Caco-2 (cell line): ENCODE data around the gene PLEKHG3. TPM values are rescaled to one million over a fixed set of nuclear protein-coding genes. Genes with fewer than 3 reads are reported as not detected.

Source experiments
- BruUV-seq: library from RNA; stranded (reverse); fragments of 400-500 nt; replicated peaks from 2 replicates; lab custom pipeline; 2021; lab: Mats Ljungman, UMichigan
- CTCF ChIA-PET: fragments of 300-600 bp; sonication (Branson Sonifier 250); formaldehyde crosslinking; loops from one replicate; lab custom pipeline; 2022; ENCODE audit warnings: antibody characterized with exemption; lab: Charles Lee
- POLR2A ChIA-PET: fragments of 300-600 bp; sonication (Branson Sonifier 250); formaldehyde crosslinking; loops from one replicate; lab custom pipeline; 2022; ENCODE audit warnings: antibody characterized with exemption; lab: Charles Lee
- DNase-seq, 2 experiments: peaks; one replicate each; pipeline versions ENCODE4 v3.0.0 to v3.0.0-alpha.2; 2020 to 2022
- H3K27me3 ChIP-seq: replicated peaks from 2 replicates; pipeline ENCODE4 v1.6.0; 2011; ENCODE audit warnings: low read length; ENCODE audit not compliant: control insufficient read depth, insufficient read depth
- H3K36me3 ChIP-seq: 2 replicates; pipeline ENCODE4 v1.5.1; 2011; ENCODE audit warnings: low read length; ENCODE audit not compliant: control insufficient read depth, insufficient read depth
- H3K4me1 ChIP-seq: fragments of 250-450 bp; sonication (Bioruptor Pico); 2 replicates; pipeline ENCODE4 v1.5.1; 2020; ENCODE audit warnings: mild to moderate bottlenecking
- H3K4me3 ChIP-seq: 2 replicates; pipeline ENCODE4 v1.5.1; 2011; ENCODE audit warnings: low read depth, mild to moderate bottlenecking, control low read depth, low read length
- H3K9me3 ChIP-seq: fragments of 250-450 bp; sonication (Bioruptor Pico); 2 replicates; pipeline ENCODE4 v1.5.1; 2020; ENCODE audit warnings: mild to moderate bottlenecking, moderate library complexity
- H3K27ac Mint-ChIP-seq: one replicate; pipeline ENCODE4 v1.8.0; 2022; ENCODE audit warnings: mixed read lengths; ENCODE audit not compliant: unreplicated experiment
- H3K27me3 Mint-ChIP-seq: one replicate; pipeline ENCODE4 v1.8.0; 2022; ENCODE audit warnings: mixed read lengths; ENCODE audit not compliant: insufficient read depth, unreplicated experiment
- H3K36me3 Mint-ChIP-seq: one replicate; pipeline ENCODE4 v1.8.0; 2022; ENCODE audit warnings: mild to moderate bottlenecking, mixed read lengths; ENCODE audit not compliant: insufficient read depth, unreplicated experiment
- H3K4me1 Mint-ChIP-seq: one replicate; pipeline ENCODE4 v1.8.0; 2022; ENCODE audit warnings: low read depth, mixed read lengths; ENCODE audit not compliant: unreplicated experiment
- H3K4me3 Mint-ChIP-seq: one replicate; pipeline ENCODE4 v1.8.0; 2022; ENCODE audit warnings: mild to moderate bottlenecking, moderate library complexity, mixed read lengths; ENCODE audit not compliant: unreplicated experiment
- H3K9me3 Mint-ChIP-seq: one replicate; pipeline ENCODE4 v1.8.0; 2022; ENCODE audit warnings: mixed read lengths; ENCODE audit not compliant: unreplicated experiment
- intact Hi-C: fragments of 100-400 bp; cut with micrococcal nuclease; formaldehyde crosslinking; loops from one replicate; pipeline ENCODE4 v1.10.0; 2022; ENCODE audit not compliant: unreplicated experiment
- total RNA-seq: library from RNA; stranded (reverse); gene quantifications from 2 replicates; pipeline ENCODE4 v1.2.3, GENCODE V29; 2022
- TF ChIP-seq, protein P1 (sequence below), 2 experiments: fragments of 200-600 bp in 1 of 2; IDR thresholded peaks; 1 replicate in 1 of 2; 2 replicates in 1 of 2; pipeline versions ENCODE4 v1.5.1 to v1.8.0; 2011 to 2022; ENCODE audit warnings: antibody characterized with exemption in 1 of 2, control low read depth in 1 of 2, inconsistent platforms in 1 of 2, low read depth in 1 of 2, low read length in 1 of 2, mild to moderate bottlenecking in 1 of 2, moderate library complexity in 1 of 2; ENCODE audit not compliant: insufficient read depth in 1 of 2, severe bottlenecking in 1 of 2, unreplicated experiment in 1 of 2

PLEKHG3 gene
- total RNA-seq, 1 experiment from 2014 or later: 85.9 TPM

DNA sequence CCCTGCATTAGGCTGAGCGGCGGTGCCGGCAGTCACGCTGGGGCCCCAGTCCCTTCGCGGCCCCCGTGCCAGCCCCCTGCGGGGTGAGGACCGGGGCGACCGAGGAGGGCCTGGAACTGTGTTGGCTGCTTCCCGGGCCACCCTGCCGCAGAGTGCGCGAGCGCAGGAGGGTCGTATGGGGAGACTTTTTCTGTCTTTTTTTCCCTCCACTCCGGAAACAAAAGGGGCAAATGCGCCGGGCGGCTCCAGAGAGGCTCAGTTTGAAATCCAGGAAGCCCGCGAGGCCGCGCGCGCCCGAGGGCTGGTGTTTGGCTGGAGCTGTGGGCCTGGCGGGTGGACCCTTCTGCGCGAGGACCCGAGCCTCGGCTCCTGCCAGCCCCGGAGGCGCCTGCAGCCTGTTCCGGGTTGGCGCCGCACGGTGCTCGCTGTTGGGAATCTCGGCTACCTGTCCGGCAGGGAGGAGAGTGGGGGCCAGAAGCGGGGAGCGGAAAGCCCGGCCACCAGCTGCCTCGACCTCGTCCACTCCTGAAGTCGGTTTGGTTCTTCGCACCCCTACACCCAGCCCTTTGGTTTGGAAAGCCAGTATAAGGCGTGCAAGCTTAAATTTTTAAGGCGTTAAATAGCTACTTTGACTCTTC lies 638 bp downstream of the PLEKHG3 start:
- no peaks in the 10 kb centered on the region for H3K27me3 Mint-ChIP-seq
- POLR2A ChIA-PET: interaction anchor here (0.6 to 2.4 kb wide), 6 partner anchors 16 to 200 kb away, joined by 3 to 8 read pairs (median 4); partner anchors contain the start of gene ZBTB1

DNA sequence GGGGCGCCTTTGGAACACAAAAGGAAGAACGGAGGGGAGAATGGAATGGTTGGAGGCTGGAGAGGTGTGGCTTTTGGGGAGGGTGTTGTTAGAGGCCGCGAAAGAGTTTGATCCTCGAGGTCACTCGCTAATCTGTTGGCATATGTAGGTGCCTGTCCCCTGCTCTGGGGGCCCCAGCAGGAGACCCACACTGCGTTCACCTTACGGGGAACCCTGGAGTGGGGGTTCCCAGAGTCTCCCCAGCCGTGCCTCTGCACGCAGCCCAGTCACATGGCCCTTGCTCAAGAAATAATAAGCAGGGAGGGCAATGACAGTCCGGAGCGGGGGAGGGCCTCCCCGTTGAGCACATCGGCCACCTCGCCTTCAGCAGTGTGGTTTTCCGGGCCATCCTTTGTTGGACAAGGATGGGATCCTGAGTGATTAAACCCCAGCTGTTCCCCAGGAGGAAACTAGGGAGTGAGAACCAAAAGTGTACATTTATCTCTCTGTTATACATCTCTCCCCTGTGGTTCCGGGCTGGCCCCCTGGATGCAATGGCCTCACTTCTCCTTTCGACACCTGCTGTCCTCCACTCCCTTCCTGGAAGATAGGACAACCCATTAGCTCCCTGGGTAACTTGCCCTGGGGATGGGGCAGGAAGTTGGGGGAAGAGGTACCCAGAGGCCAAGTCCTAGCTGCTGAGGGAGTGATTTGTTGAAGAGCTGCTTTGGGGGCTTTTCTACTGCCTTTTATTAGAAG lies 1.3 kb downstream of the PLEKHG3 start:
- H3K4me1 ChIP-seq: peaks cover 36% of the 10 kb centered on the region
- Mint-ChIP-seq H3K4me1 (peaks cover 64% of the 10 kb centered on the region), H3K4me3 (peak overlapping the region; percentile 83), H3K27ac (peak overlapping the region; percentile 85), H3K27me3 (no peaks in the 10 kb centered on the region), H3K9me3 (no peaks in the 10 kb centered on the region), H3K36me3 (peaks cover 44% of the 10 kb centered on the region)
- BruUV-seq: TSS peak; percentile 43
- ChIA-PET CTCF (interaction anchor here (0.7 to 1.5 kb wide), 2 partner anchors 32 to 53 kb away, joined by 3 to 8 read pairs; no protein-coding TSS in a partner anchor), POLR2A (interaction anchor here (1.5 kb wide), 1 partner anchor 201 kb away, joined by 8 read pairs; the partner anchor contains the start of gene ZBTB1)
- intact Hi-C loops: loop anchor here (2.0 kb wide), 2 partner anchors 19 to 61 kb away; no protein-coding TSS in a partner anchor
- H3K9me3 ChIP-seq: no peaks in the 10 kb centered on the region
- H3K27me3 ChIP-seq: no peaks in the 10 kb centered on the region
- TF ChIP-seq, protein P1, sequence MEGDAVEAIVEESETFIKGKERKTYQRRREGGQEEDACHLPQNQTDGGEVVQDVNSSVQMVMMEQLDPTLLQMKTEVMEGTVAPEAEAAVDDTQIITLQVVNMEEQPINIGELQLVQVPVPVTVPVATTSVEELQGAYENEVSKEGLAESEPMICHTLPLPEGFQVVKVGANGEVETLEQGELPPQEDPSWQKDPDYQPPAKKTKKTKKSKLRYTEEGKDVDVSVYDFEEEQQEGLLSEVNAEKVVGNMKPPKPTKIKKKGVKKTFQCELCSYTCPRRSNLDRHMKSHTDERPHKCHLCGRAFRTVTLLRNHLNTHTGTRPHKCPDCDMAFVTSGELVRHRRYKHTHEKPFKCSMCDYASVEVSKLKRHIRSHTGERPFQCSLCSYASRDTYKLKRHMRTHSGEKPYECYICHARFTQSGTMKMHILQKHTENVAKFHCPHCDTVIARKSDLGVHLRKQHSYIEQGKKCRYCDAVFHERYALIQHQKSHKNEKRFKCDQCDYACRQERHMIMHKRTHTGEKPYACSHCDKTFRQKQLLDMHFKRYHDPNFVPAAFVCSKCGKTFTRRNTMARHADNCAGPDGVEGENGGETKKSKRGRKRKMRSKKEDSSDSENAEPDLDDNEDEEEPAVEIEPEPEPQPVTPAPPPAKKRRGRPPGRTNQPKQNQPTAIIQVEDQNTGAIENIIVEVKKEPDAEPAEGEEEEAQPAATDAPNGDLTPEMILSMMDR (IDR thresholded peaks at IDR 0.05; ENCODE audit: insufficient read depth in 1 of 2, low read depth in 1 of 2, low read length in 1 of 2, severe bottlenecking in 1 of 2, unreplicated experiment in 1 of 2): no peak
- peak overlapping the region; percentile 81 for H3K4me3 ChIP-seq
- H3K36me3 ChIP-seq: peaks cover 3% of the 10 kb centered on the region
- DNase-seq: no peak

More for the DNA sequence above, 638 bp downstream of the PLEKHG3 start:
- Mint-ChIP-seq H3K9me3 (no peaks in the 10 kb centered on the region), H3K4me3 (peak overlapping the region; percentile 83), H3K36me3 (peaks cover 39% of the 10 kb centered on the region), H3K4me1 (peaks cover 58% of the 10 kb centered on the region), H3K27ac (peak overlapping the region; percentile 85)
- Histone ChIP-seq H3K9me3 (no peaks in the 10 kb centered on the region), H3K27me3 (no peaks in the 10 kb centered on the region), H3K4me3 (peak overlapping the region; percentile 81), H3K36me3 (peaks cover 3% of the 10 kb centered on the region; the same call in 1 of the 2 replicates), H3K4me1 (peaks cover 36% of the 10 kb centered on the region)
- intact Hi-C loops: loop anchor here (1.0 to 2.0 kb wide), 4 partner anchors 53 to 201 kb away; partner anchors contain the start of genes HSPA2 and ZBTB1
- peak in 1 of 2 experiments; percentile 55 for DNase-seq
- BruUV-seq: TSS peak; percentile 28
- TF ChIP-seq, protein P1 (IDR thresholded peaks at IDR 0.05; ENCODE audit: insufficient read depth in 1 of 2, low read depth in 1 of 2, low read length in 1 of 2, severe bottlenecking in 1 of 2, unreplicated experiment in 1 of 2): no peak
- CTCF ChIA-PET: interaction anchor here (0.7 to 1.0 kb wide), 4 partner anchors 31 to 318 kb away, joined by 3 to 5 read pairs (median 3); no protein-coding TSS in a partner anchor

DNA sequence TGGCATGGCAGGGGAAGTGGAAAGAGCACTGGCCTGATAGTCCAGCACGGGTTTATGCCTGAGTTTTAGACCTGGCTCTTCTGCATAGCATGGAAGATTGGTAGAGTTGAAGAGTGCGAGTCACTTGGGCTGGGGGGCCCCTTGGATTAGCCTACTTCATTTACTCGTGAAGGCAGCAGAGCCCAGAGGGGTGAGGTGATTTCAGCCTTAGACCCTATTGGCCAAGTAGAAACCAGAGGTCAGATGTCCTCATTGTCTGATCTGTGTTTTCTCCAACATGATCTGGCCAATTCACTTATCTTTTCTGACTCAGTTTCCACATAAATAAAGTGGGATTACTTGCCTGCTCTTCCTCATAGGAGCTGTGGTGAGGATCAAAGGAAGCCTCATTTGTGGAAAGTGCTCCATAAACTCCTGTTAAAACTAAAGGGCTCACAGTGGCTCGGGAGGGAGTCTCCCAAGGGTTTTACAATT lies 1.9 kb downstream of the PLEKHG3 start:
- POLR2A ChIA-PET: interaction anchor here (0.8 kb wide), 1 partner anchor 19 kb away, joined by 4 read pairs; no protein-coding TSS in a partner anchor
- CTCF ChIA-PET: interaction anchor here (0.9 to 1.5 kb wide), 2 partner anchors 53 to 58 kb away, joined by 4 to 8 read pairs; no protein-coding TSS in a partner anchor

More for the DNA sequence above, 1.9 kb downstream of the PLEKHG3 start:
- peaks cover 5% of the 10 kb centered on the region for H3K36me3 ChIP-seq
- intact Hi-C loops: loop anchor here (2.0 kb wide), 1 partner anchor 19 kb away; no protein-coding TSS in a partner anchor
- H3K9me3 ChIP-seq: no peaks in the 10 kb centered on the region
- H3K4me3 ChIP-seq: peak overlapping the region; percentile 81
- Mint-ChIP-seq H3K27ac (peak overlapping the region; percentile 85), H3K27me3 (no peaks in the 10 kb centered on the region), H3K36me3 (peaks cover 44% of the 10 kb centered on the region), H3K4me1 (peaks cover 65% of the 10 kb centered on the region), H3K4me3 (peak overlapping the region; percentile 83), H3K9me3 (no peaks in the 10 kb centered on the region)
- peaks cover 36% of the 10 kb centered on the region for H3K4me1 ChIP-seq
- no peak for DNase-seq
- TF ChIP-seq, protein P1 (IDR thresholded peaks at IDR 0.05; ENCODE audit: insufficient read depth in 1 of 2, low read depth in 1 of 2, low read length in 1 of 2, severe bottlenecking in 1 of 2, unreplicated experiment in 1 of 2): no peak
- BruUV-seq: no TSS peak
- no peaks in the 10 kb centered on the region for H3K27me3 ChIP-seq
